ENCODE data around the gene THAP10.
"Not testable (repeated sequence)": the region's sequence is repeated elsewhere in the genome, so short reads cannot be mapped to it uniquely, and the experiment has no call there.

THAP10 gene

DNA sequence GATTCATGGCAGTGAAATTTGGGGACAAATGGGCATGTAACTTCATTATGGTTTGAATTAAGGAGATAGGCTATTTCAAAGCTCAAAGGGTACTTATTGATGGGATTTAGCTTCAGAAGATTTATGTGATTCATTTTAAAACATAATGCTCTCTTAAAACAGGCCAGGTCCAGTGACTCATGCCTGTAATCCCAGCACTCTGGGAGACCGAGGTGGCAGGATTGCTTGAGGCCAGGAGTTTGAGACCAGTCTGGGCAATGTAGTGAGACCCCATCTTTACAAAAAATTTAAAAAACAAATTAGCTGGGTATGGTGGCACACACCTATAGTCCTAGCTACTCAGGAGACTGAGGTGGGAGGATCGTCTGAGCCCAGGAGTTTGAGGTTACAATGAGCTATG lies 11.5 kb downstream of the THAP10 start:
- Histone ChIP-seq H3K4me3 (ENCODE audit: low read length in 2 of 2) (no peak overlapping the region), H3K27me3 (ENCODE audit: control insufficient read depth in 2 of 2, insufficient read depth in 2 of 2, low read length in 2 of 2) (peaks cover 0 to 3% of the 10 kb centered on the region in 2 donors), H3K36me3 (ENCODE audit: control insufficient read depth in 2 of 2, insufficient read depth in 2 of 2, low read length in 2 of 2) (no peaks in the 10 kb centered on the region), H3K4me1 (ENCODE audit: control insufficient read depth in 2 of 2, insufficient read depth in 2 of 2, low read length in 2 of 2) (no peaks in the 10 kb centered on the region), H3K9me3 (ENCODE audit: control insufficient read depth in 2 of 2, low read length in 2 of 2) (no peaks in the 10 kb centered on the region), H3K9ac (ENCODE audit: low read depth in 1 of 2, low read length in 2 of 2) (no peak overlapping the region), H3K27ac (ENCODE audit: low read depth in 2 of 2, low read length in 2 of 2) (no peak overlapping the region)

GRCh38 chr15:70879401-70879800 lies 12.8 kb downstream of the THAP10 start:
- Histone ChIP-seq H3K4me1 (ENCODE audit: control insufficient read depth in 2 of 2, insufficient read depth in 2 of 2, low read length in 2 of 2) (no peaks in the 10 kb centered on the region), H3K4me3 (ENCODE audit: low read length in 2 of 2) (no peak overlapping the region), H3K27ac (ENCODE audit: low read depth in 2 of 2, low read length in 2 of 2) (no peak overlapping the region), H3K9me3 (ENCODE audit: control insufficient read depth in 2 of 2, low read length in 2 of 2) (no peaks in the 10 kb centered on the region), H3K9ac (ENCODE audit: low read depth in 1 of 2, low read length in 2 of 2) (no peak overlapping the region), H3K36me3 (ENCODE audit: control insufficient read depth in 2 of 2, insufficient read depth in 2 of 2, low read length in 2 of 2) (no peaks in the 10 kb centered on the region), H3K27me3 (ENCODE audit: control insufficient read depth in 2 of 2, insufficient read depth in 2 of 2, low read length in 2 of 2) (peaks cover 0 to 3% of the 10 kb centered on the region in 2 donors)

- Histone ChIP-seq H3K9ac (ENCODE audit: low read depth in 1 of 2, low read length in 2 of 2) (no peak overlapping the region), H3K4me3 (ENCODE audit: low read length in 2 of 2) (no peak overlapping the region), H3K27me3 (ENCODE audit: control insufficient read depth in 2 of 2, insufficient read depth in 2 of 2, low read length in 2 of 2) (peaks cover 0 to 3% of the 10 kb centered on the region in 2 donors), H3K4me1 (ENCODE audit: control insufficient read depth in 2 of 2, insufficient read depth in 2 of 2, low read length in 2 of 2) (no peaks in the 10 kb centered on the region), H3K27ac (ENCODE audit: low read depth in 2 of 2, low read length in 2 of 2) (no peak overlapping the region), H3K9me3 (ENCODE audit: control insufficient read depth in 2 of 2, low read length in 2 of 2) (no peaks in the 10 kb centered on the region), H3K36me3 (ENCODE audit: control insufficient read depth in 2 of 2, insufficient read depth in 2 of 2, low read length in 2 of 2) (no peaks in the 10 kb centered on the region)
Measured at GRCh38 chr15:70876683-70877082, 15.6 kb downstream of the THAP10 start.

DNA sequence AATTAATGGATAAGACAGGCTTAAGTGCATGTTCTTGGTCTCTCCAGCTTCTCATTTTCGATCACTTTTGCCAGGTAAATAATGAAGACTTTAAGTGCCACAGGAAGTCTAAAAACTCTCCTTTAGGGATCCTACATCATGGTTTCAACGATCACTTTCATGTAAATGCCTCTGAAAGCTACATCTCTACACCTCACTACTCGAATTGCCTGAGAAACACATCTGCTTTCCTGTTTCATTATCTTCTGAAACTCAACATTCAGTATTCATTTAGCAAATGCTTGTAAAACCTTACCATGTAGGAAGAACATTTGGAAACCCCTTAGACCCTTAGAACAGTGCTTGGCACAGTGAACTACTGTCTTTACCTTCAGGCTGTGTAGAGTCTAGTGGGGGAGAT lies 16.2 kb downstream of the THAP10 start:
- no peaks in the 10 kb centered on the region for H3K36me3 ChIP-seq (ENCODE audit: control insufficient read depth in 2 of 2, insufficient read depth in 2 of 2, low read length in 2 of 2)

GRCh38 chr15:70875001-70875782 lies 17.0 kb downstream of the THAP10 start:
- H3K9ac ChIP-seq (ENCODE audit: low read depth in 1 of 2, low read length in 2 of 2) = no peak overlapping the region
- no peak overlapping the region for H3K27ac ChIP-seq (ENCODE audit: low read depth in 2 of 2, low read length in 2 of 2)

More for the DNA sequence above, 16.2 kb downstream of the THAP10 start:
- H3K9me3 ChIP-seq (ENCODE audit: control insufficient read depth in 2 of 2, low read length in 2 of 2) = no peaks in the 10 kb centered on the region
- peaks cover 0 to 3% of the 10 kb centered on the region in 2 donors for H3K27me3 ChIP-seq (ENCODE audit: control insufficient read depth in 2 of 2, insufficient read depth in 2 of 2, low read length in 2 of 2)
- H3K4me3 ChIP-seq (ENCODE audit: low read length in 2 of 2) = no peak overlapping the region
- no peak overlapping the region for H3K27ac ChIP-seq (ENCODE audit: low read depth in 2 of 2, low read length in 2 of 2)
- H3K9ac ChIP-seq (ENCODE audit: low read depth in 1 of 2, low read length in 2 of 2) = no peak overlapping the region
- H3K4me1 ChIP-seq (ENCODE audit: control insufficient read depth in 2 of 2, insufficient read depth in 2 of 2, low read length in 2 of 2) = no peaks in the 10 kb centered on the region

DNA sequence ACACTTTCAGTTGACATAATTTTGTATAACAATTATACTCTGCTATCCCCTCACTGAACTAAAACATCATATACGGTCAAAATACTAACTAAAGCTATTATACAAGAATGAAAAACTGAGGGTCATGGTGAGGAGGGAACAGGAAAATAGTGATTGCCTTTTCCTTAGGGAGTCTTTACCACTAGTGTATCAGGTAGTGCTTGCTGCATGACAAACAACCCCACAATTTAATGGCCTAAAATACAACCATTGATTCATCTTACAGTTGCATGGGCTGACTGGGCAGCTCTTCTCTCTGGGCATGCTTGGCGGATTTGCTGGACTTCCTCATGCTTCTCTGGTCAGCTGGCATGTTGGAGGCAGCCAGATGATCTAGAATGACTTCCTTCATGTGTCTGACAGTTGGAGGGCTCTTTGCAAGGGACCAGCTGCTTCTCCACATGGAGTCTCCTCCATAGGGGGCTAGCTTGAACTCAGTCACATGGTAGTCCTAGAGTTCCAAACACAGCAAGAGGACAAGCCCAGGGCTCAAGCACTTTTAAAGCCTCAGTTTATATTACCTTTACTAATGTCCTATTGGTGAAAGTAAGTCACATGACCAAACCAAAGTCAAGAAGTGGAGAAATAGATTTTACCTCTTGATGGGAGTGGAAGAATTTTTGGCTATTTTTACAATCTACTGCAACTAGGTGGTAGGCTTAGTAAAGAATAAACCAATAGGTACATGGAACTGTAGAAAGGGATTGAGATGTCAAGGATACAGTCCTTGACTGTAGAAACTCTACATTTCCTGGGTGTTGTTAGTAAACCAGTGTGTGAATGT lies 18.8 kb downstream of the THAP10 start:
- H3K9me3 ChIP-seq (ENCODE audit: control insufficient read depth in 2 of 2, low read length in 2 of 2) = no peaks in the 10 kb centered on the region
- no peaks in the 10 kb centered on the region for H3K36me3 ChIP-seq (ENCODE audit: control insufficient read depth in 2 of 2, insufficient read depth in 2 of 2, low read length in 2 of 2)
- no peaks in the 10 kb centered on the region for H3K4me1 ChIP-seq (ENCODE audit: control insufficient read depth in 2 of 2, insufficient read depth in 2 of 2, low read length in 2 of 2)
- no peak overlapping the region for H3K9ac ChIP-seq (ENCODE audit: low read depth in 1 of 2, low read length in 2 of 2)
- H3K27me3 ChIP-seq (ENCODE audit: control insufficient read depth in 2 of 2, insufficient read depth in 2 of 2, low read length in 2 of 2) = peaks cover 0 to 3% of the 10 kb centered on the region in 2 donors
- H3K27ac ChIP-seq (ENCODE audit: low read depth in 2 of 2, low read length in 2 of 2) = no peak overlapping the region
- H3K4me3 ChIP-seq (ENCODE audit: low read length in 2 of 2) = no peak overlapping the region

More at GRCh38 chr15:70875001-70875782, 17.0 kb downstream of the THAP10 start:
- Histone ChIP-seq H3K4me1 (ENCODE audit: control insufficient read depth in 2 of 2, insufficient read depth in 2 of 2, low read length in 2 of 2) (no peaks in the 10 kb centered on the region), H3K36me3 (ENCODE audit: control insufficient read depth in 2 of 2, insufficient read depth in 2 of 2, low read length in 2 of 2) (no peaks in the 10 kb centered on the region), H3K27me3 (ENCODE audit: control insufficient read depth in 2 of 2, insufficient read depth in 2 of 2, low read length in 2 of 2) (peaks cover 0 to 3% of the 10 kb centered on the region in 2 donors), H3K9me3 (ENCODE audit: control insufficient read depth in 2 of 2, low read length in 2 of 2) (no peaks in the 10 kb centered on the region), H3K4me3 (ENCODE audit: low read length in 2 of 2) (no peak overlapping the region)

DNA sequence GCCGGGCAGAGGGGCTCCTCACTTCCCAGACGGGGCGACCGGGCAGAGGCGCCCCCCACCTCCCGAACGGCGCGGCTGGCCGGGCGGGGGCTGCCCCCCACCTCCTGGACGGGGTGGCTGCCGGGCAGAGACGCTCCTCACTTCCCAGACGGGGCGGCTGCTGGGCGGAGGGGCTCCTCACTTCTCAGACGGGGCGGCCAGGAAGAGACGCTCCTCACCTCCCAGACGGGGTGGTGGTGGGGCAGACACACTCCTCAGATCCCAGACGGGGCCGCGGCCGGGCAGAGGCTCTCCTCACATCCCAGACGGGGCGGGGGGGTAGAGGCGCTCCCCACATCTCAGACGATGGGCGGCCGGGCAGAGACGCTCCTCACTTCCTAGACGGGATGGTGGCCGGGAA lies 20.7 kb downstream of the THAP10 start:
- not testable (repeated sequence) for H3K4me3 ChIP-seq (ENCODE audit: low read length in 2 of 2); H3K36me3 ChIP-seq (ENCODE audit: control insufficient read depth in 2 of 2, insufficient read depth in 2 of 2, low read length in 2 of 2); H3K4me1 ChIP-seq (ENCODE audit: control insufficient read depth in 2 of 2, insufficient read depth in 2 of 2, low read length in 2 of 2); H3K9me3 ChIP-seq (ENCODE audit: control insufficient read depth in 2 of 2, low read length in 2 of 2); H3K27me3 ChIP-seq (ENCODE audit: control insufficient read depth in 2 of 2, insufficient read depth in 2 of 2, low read length in 2 of 2); H3K9ac ChIP-seq (ENCODE audit: low read depth in 1 of 2, low read length in 2 of 2); H3K27ac ChIP-seq (ENCODE audit: low read depth in 2 of 2, low read length in 2 of 2)

DNA sequence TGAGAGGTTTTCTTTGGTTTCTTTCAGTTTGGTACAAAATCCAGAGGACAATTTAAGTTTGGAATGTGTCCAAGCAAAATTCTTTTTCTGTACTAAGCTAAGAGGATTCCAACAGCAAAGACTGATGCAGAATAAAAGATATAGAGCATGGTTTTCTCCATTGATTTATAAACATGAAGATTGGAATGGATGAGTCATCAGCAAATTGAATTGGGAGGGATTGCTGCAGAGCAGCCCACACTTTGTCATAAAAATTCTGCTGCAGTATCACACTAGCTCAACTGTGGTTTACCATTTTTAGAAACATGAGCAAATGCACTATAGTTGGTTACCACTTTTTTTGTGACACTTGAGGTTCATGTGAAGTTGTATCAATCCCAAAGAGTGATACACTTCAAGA lies 22.2 kb downstream of the THAP10 start:
- no peak overlapping the region for H3K4me3 ChIP-seq (ENCODE audit: low read length in 2 of 2)
- no peaks in the 10 kb centered on the region for H3K4me1 ChIP-seq (ENCODE audit: control insufficient read depth in 2 of 2, insufficient read depth in 2 of 2, low read length in 2 of 2)
- no peaks in the 10 kb centered on the region for H3K9me3 ChIP-seq (ENCODE audit: control insufficient read depth in 2 of 2, low read length in 2 of 2)
- H3K27me3 ChIP-seq (ENCODE audit: control insufficient read depth in 2 of 2, insufficient read depth in 2 of 2, low read length in 2 of 2) = no peaks in the 10 kb centered on the region
- no peaks in the 10 kb centered on the region for H3K36me3 ChIP-seq (ENCODE audit: control insufficient read depth in 2 of 2, insufficient read depth in 2 of 2, low read length in 2 of 2)
- H3K27ac ChIP-seq (ENCODE audit: low read depth in 2 of 2, low read length in 2 of 2) = peak overlapping the region in 1 of 2 donors; percentile 27
- no peak overlapping the region for H3K9ac ChIP-seq (ENCODE audit: low read depth in 1 of 2, low read length in 2 of 2)

- Histone ChIP-seq H3K9ac (ENCODE audit: low read depth in 1 of 2, low read length in 2 of 2) (no peak overlapping the region), H3K27me3 (ENCODE audit: control insufficient read depth in 2 of 2, insufficient read depth in 2 of 2, low read length in 2 of 2) (no peaks in the 10 kb centered on the region), H3K4me3 (ENCODE audit: low read length in 2 of 2) (no peak overlapping the region), H3K4me1 (ENCODE audit: control insufficient read depth in 2 of 2, insufficient read depth in 2 of 2, low read length in 2 of 2) (no peaks in the 10 kb centered on the region), H3K9me3 (ENCODE audit: control insufficient read depth in 2 of 2, low read length in 2 of 2) (no peaks in the 10 kb centered on the region), H3K27ac (ENCODE audit: low read depth in 2 of 2, low read length in 2 of 2) (no peak overlapping the region), H3K36me3 (ENCODE audit: control insufficient read depth in 2 of 2, insufficient read depth in 2 of 2, low read length in 2 of 2) (no peaks in the 10 kb centered on the region)
Measured at GRCh38 chr15:70869346-70869745, 22.9 kb downstream of the THAP10 start.

- Histone ChIP-seq H3K4me1 (ENCODE audit: control insufficient read depth in 2 of 2, insufficient read depth in 2 of 2, low read length in 2 of 2) (no peaks in the 10 kb centered on the region), H3K27me3 (ENCODE audit: control insufficient read depth in 2 of 2, insufficient read depth in 2 of 2, low read length in 2 of 2) (no peaks in the 10 kb centered on the region), H3K36me3 (ENCODE audit: control insufficient read depth in 2 of 2, insufficient read depth in 2 of 2, low read length in 2 of 2) (no peaks in the 10 kb centered on the region), H3K27ac (ENCODE audit: low read depth in 2 of 2, low read length in 2 of 2) (peak overlapping the region in 1 of 2 donors; percentile 27), H3K9ac (ENCODE audit: low read depth in 1 of 2, low read length in 2 of 2) (no peak overlapping the region), H3K4me3 (ENCODE audit: low read length in 2 of 2) (no peak overlapping the region), H3K9me3 (ENCODE audit: control insufficient read depth in 2 of 2, low read length in 2 of 2) (no peaks in the 10 kb centered on the region)
Measured at GRCh38 chr15:70867911-70868467, 24.2 kb downstream of the THAP10 start.
